HAP-1 (cell line): Measurements from ENCODE around the gene ADAT3.

Source experiments
- DNase-seq, 2 experiments: peaks; one replicate each; pipeline ENCODE4 v3.0.0-alpha.2; 2016 to 2020; ENCODE audit warnings: low spot score in 2 of 2
- H3K27me3 ChIP-seq: fragments of 250-450 bp; sonication (Bioruptor Pico); 2 replicates; pipeline ENCODE4 v1.5.1; 2020; ENCODE audit warnings: low read depth, mild to moderate bottlenecking, moderate library complexity
- H3K36me3 ChIP-seq: fragments of 250-450 bp; sonication (Bioruptor Pico); replicated peaks from 2 replicates; pipeline ENCODE4 v1.5.1; 2020; ENCODE audit warnings: mild to moderate bottlenecking
- H3K4me1 ChIP-seq: fragments of 250-450 bp; sonication (Bioruptor Pico); 2 replicates; pipeline ENCODE4 v1.5.1; 2020; ENCODE audit warnings: mild to moderate bottlenecking
- H3K4me3 ChIP-seq: fragments of 250-450 bp; sonication (Bioruptor Pico); 2 replicates; pipeline ENCODE4 v1.5.1; 2020; ENCODE audit warnings: mild to moderate bottlenecking, moderate library complexity
- H3K9me3 ChIP-seq: fragments of 250-450 bp; sonication (Bioruptor Pico); 2 replicates; pipeline ENCODE4 v1.5.1; 2020; ENCODE audit warnings: mild to moderate bottlenecking, moderate library complexity
- in situ Hi-C: fragments of 300-500 bp; cut with MboI; formaldehyde crosslinking; loops from 3 replicates; pipeline ENCODE4 v1.14.3; 2020; ENCODE audit warnings: low sequenced_read_pairs, inconsistent platforms, mixed read lengths

The ADAT3 gene

DNA sequence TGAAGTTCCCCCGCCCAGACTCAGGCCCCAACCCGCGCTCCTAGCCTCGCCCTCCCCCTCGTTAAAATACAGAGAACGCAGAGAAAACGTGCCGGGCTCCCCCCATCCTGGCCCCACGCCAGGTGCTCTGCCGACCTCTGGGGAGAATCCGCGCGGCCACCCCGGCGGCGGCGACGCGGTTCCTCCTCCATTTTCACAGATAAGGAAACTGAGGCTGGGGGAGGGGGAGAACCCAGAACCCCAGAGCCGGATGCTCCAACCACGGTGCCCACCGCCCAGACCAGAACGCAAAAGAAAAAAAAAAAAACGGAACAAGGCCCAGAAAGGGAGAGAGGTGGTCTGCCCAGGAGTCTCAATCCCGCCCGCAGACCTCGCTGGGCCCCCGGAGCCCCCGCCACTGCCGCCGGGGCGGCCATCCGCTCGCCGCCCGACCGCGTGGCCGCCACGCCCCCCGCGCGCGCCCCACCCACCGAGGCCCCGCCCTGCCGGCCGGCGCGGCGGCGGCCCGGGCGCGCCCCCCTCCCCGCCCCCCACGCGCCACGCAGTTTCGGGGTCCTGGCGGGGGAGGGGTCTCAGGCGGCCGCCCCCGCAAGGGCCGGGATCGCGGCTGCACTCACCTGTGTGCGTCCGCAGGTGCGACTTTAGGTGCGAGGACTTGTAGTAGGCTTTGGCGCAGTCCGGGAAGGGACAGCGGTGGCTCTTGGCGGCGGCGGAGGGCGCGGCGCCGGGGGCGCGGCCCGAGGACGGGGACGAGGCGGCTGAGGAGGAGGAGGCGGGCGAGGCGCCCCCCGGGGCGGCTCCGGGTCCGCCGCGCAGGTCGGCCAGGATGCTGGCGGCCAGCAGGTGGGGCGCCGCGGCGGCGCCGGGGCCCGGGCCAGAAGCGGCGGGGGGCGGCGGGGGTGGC is 42.5 kb upstream of the ADAT3 start:
- peak in 1 of 2 experiments; percentile 69 for DNase-seq
- H3K27me3 ChIP-seq, result no peaks in the 10 kb centered on the region
- no peaks in the 10 kb centered on the region for H3K36me3 ChIP-seq
- peaks cover 21% of the 10 kb centered on the region for H3K4me1 ChIP-seq
- in situ Hi-C loops, result no loop called here
- H3K9me3 ChIP-seq, result no peaks in the 10 kb centered on the region
- peak overlapping the region; percentile 75 for H3K4me3 ChIP-seq

GRCh38 chr19:1863328-1863637 is 41.9 kb upstream of the ADAT3 start, which contains the start of gene KLF16:
Gene KLF16 (minus strand): TSS chr19:1863579. CDS start chr19:1863497, 82 bp downstream.
- Histone ChIP-seq H3K4me3 (peak within 1 kb of the TSS; percentile 75), H3K9me3 (no peaks in the 10 kb centered on the region), H3K27me3 (no peaks in the 10 kb centered on the region), H3K36me3 (no peaks in the 10 kb centered on the region), H3K4me1 (peaks cover 21% of the 10 kb centered on the region)
- DNase-seq, result no peak
- in situ Hi-C loops, result no loop called here

DNA sequence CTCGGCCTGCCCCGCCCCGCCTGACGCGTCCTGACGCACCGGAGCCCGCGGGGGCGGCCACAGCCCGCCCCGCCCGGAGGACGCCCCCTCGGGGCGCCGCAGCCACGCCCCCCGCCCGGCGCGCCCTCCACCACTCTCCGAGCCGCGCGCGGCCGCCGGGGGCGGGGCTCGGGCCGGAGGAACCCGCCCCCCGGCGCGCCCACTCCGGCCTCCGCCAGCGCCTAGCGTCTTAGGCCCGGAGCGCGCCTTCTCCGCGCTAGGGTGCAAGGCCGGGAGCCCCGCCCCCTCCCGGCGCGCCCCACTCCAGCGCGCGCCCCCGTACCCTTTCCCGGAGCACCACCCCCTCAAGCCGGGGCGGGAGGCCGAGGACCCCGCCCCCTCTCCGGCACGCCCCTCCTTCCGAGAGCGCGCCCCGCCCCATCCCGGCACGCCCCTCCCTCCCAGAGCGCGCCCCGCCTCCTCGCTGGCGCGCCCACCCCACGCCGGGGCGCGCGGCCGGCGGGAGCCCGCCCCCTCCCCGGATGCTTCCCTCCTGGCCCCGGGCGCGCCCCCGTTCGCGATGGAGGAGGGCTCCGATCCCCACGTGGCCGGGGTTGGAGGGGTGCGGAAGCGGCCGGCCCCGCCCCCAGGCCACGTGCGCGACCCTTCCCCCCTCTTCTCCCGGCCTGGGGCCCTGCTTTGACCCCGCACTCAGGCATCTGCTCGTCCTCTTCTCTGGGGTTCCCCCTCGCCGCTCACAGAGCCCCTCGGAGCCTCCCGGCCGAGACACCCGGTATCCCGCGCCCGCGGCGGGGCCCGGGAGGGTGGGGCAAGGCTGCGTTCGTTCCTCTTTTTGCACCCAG is 41.3 kb upstream of the ADAT3 start:
- no peaks in the 10 kb centered on the region for H3K9me3 ChIP-seq
- peaks cover 21% of the 10 kb centered on the region for H3K4me1 ChIP-seq
- H3K27me3 ChIP-seq, result no peaks in the 10 kb centered on the region
- no peaks in the 10 kb centered on the region for H3K36me3 ChIP-seq
- in situ Hi-C loops, result no loop called here
- peak; percentile 87 to 96 for DNase-seq
- H3K4me3 ChIP-seq, result peak overlapping the region; percentile 75

DNA sequence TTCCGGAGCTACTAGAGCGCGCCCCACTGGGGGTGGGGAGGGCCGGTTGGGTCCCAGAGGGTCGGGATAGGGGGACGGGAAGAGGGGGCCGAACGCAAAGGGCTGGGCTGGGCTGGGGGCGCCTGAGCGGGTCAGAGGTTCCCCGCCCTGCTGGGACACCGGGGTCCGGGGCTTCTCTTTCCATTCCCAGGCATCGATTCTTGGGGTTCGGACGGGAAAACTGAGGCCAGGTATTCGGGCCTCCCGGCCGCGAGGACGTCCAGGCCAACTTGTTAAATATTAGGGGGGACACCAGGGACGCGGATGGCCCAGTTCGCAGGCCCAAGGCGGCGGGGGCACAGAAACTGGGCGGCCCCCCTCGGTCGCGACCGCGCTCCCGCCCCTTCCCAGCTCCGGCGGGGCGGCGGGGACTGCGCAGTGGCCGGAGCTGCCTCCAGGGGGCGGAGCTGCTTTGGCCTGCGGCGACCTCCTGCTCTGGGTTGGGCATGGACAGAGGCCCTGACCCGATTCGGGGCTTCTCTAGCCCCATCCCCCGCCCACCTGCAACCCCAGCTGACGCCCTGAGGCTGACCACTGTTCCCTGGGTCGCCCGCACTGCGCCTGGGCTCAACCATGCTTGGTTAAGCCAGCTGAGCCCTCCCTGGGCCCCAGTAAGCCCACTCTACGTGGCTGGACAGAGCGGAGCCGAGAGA is 40.6 kb upstream of the ADAT3 start:
- H3K27me3 ChIP-seq, result no peaks in the 10 kb centered on the region
- H3K4me3 ChIP-seq, result peak overlapping the region; percentile 75
- no peaks in the 10 kb centered on the region for H3K36me3 ChIP-seq
- no peaks in the 10 kb centered on the region for H3K9me3 ChIP-seq
- in situ Hi-C loops, result no loop called here
- peak in 1 of 2 experiments; percentile 89 for DNase-seq
- H3K4me1 ChIP-seq, result peaks cover 14% of the 10 kb centered on the region

GRCh38 chr19:1865172-1866010 is 39.8 kb upstream of the ADAT3 start:
- H3K36me3 ChIP-seq, result no peaks in the 10 kb centered on the region
- in situ Hi-C loops, result no loop called here
- H3K4me1 ChIP-seq, result peaks cover 8% of the 10 kb centered on the region
- H3K4me3 ChIP-seq, result peak overlapping the region; percentile 75
- no peaks in the 10 kb centered on the region for H3K9me3 ChIP-seq
- no peak for DNase-seq
- H3K27me3 ChIP-seq, result no peaks in the 10 kb centered on the region

GRCh38 chr19:1866693-1867348 is 38.4 kb upstream of the ADAT3 start:
- H3K4me3 ChIP-seq, result no peak overlapping the region
- in situ Hi-C loops, result no loop called here
- DNase-seq, result no peak
- H3K36me3 ChIP-seq, result no peaks in the 10 kb centered on the region; the same call in 1 of the 2 replicates
- H3K9me3 ChIP-seq, result no peaks in the 10 kb centered on the region
- peaks cover 5% of the 10 kb centered on the region for H3K4me1 ChIP-seq
- H3K27me3 ChIP-seq, result no peaks in the 10 kb centered on the region

- no peaks in the 10 kb centered on the region for H3K9me3 ChIP-seq
- no peak for DNase-seq
- no peaks in the 10 kb centered on the region for H3K27me3 ChIP-seq
- no peaks in the 10 kb centered on the region; the same call in 1 of the 2 replicates for H3K36me3 ChIP-seq
- H3K4me3 ChIP-seq, result no peak overlapping the region
- H3K4me1 ChIP-seq, result peaks cover 5% of the 10 kb centered on the region
- in situ Hi-C loops, result no loop called here
Measured at GRCh38 chr19:1867349-1867724, 37.9 kb upstream of the ADAT3 start.

DNA sequence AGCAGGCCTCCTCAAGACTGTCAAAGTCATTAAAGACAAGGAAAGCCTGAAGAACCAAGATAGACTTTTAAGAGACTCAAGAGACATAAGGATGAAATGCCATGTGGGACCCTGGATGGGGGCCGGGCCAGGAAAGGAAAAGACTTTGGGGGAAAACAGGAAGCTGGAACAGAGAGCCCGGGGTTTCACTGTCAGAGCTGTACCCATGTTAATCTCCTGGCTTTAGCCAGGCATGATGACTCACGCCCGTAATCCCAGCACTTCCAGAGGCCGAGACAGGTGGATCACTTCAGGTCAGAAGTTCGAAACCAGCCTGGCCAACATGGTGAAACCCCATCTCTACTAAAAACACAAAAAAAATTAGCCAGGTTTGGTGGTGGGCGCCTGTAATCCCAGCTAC is 36.2 kb upstream of the ADAT3 start:
- no peak for DNase-seq
- in situ Hi-C loops, result no loop called here

DNA sequence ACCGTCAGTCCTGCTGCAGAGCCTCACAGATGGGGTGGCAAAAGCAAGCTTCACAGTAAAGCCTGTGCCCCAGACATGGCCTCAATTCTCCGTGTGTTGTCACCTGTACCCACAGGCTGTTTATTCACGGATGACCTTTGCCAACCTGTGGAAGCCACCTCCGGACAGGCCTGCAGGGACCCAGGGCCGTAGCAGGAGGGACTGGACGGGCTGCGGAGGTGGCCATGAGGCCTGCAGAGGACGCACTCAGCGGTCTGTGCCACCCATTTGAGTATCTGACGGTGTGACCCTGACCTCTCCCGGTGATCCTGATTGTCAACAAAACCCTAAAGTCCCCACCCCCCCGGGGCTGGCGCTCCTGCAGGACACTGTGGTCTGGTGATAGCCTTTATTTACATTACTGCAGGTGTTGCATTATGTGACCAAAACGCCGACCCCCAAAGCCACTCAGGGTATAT is 34.0 kb upstream of the ADAT3 start:
- no peak for DNase-seq
- Histone ChIP-seq H3K9me3 (no peaks in the 10 kb centered on the region), H3K4me3 (no peak overlapping the region), H3K4me1 (peaks cover 11% of the 10 kb centered on the region), H3K27me3 (no peaks in the 10 kb centered on the region), H3K36me3 (peaks cover 9% of the 10 kb centered on the region)
- in situ Hi-C loops, result no loop called here

More for the DNA sequence above, 36.2 kb upstream of the ADAT3 start:
- peaks cover 9% of the 10 kb centered on the region for H3K36me3 ChIP-seq
- H3K27me3 ChIP-seq, result no peaks in the 10 kb centered on the region
- H3K4me3 ChIP-seq, result no peak overlapping the region
- no peaks in the 10 kb centered on the region for H3K9me3 ChIP-seq
- peaks cover 11% of the 10 kb centered on the region for H3K4me1 ChIP-seq

- in situ Hi-C loops, result no loop called here
- H3K36me3 ChIP-seq, result peaks cover 9% of the 10 kb centered on the region
- no peak for DNase-seq
- H3K27me3 ChIP-seq, result no peaks in the 10 kb centered on the region
- no peak overlapping the region for H3K4me3 ChIP-seq
- H3K9me3 ChIP-seq, result no peaks in the 10 kb centered on the region
- H3K4me1 ChIP-seq, result peaks cover 15% of the 10 kb centered on the region
Measured at GRCh38 chr19:1871630-1872029, 33.6 kb upstream of the ADAT3 start.

DNA sequence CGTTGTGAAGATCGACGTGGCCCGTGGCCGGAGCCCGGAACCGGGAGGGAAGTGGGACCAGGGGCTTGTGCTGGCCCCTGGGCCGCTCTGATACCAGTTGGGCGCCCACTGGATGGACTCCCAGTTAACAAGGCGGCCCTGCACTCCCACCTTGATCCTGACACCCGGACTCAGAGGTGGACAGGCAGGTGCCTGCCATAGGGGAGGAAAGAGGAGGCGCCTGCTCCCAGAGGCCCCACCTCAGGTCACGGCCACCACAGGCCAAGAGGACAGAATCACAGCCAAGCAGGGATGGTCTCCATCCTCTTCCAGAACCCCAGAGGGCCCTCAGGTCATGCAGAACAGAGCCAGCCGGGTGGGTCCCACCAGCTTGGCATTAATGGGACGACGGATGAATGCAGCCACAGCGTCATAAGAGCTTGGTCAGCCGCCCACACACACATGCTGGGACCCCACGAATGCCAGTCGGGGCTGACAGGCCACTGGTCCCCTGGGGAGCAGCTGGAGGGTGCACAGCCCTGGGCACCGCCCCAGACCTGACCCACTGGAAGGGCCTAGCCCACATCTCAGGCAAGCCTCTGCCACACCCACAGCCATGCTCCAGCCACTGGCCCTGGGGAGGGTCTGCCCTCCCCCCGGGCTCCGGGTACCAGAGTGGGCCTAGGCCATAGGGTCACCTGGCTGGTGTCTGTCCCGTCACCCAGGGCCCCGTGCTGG is 32.2 kb upstream of the ADAT3 start:
- in situ Hi-C loops, result no loop called here
- H3K36me3 ChIP-seq, result peaks cover 9% of the 10 kb centered on the region
- DNase-seq, result no peak
- peak overlapping the region; percentile 95; the same call in 1 of the 2 replicates for H3K4me3 ChIP-seq
- peaks cover 16% of the 10 kb centered on the region for H3K4me1 ChIP-seq
- H3K27me3 ChIP-seq, result no peaks in the 10 kb centered on the region
- no peaks in the 10 kb centered on the region for H3K9me3 ChIP-seq
